B cell (primary cell): ENCODE data around the gene DENR.
"Not testable (repeated sequence)": the region's sequence is repeated elsewhere in the genome, so short reads cannot be mapped to it uniquely, and the experiment has no call there.

Source experiments
- EZH2 ChIP-seq: IDR thresholded peaks from 2 replicates; pipeline ENCODE4 v1.6.1; 2012; ENCODE audit warnings: borderline replicate concordance, low read depth, mild to moderate bottlenecking, moderate library complexity, low read length; ENCODE audit not compliant: insufficient read depth, poor library complexity, severe bottlenecking
- TF ChIP-seq, protein P1 (sequence below): fragments of 200-600 bp; IDR thresholded peaks from one replicate; pipeline ENCODE4 v1.8.0; 2022; ENCODE audit warnings: antibody characterized with exemption, mild to moderate bottlenecking

DNA sequence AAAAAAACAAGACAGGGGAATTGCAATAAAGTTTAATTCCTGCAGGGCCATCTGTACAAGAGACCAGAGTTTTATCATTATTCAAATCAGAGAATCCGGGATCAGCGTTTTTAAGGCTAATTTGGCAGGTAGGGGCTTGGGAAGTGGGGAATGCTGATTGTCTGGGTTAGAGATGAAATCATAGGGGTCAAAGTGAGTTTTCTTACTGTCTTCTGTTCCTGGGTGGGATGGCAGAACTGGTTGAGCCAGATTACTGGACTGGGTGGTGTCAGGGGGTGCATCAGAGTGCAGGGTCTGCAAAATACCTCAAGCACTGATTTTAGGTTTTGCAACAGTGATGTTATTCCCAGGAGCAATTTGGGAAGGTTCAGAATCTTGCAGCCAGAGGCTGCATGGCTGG lies 42.3 kb upstream of the DENR start:
- TF ChIP-seq EZH2: not testable (repeated sequence)
- TF ChIP-seq, protein P1, sequence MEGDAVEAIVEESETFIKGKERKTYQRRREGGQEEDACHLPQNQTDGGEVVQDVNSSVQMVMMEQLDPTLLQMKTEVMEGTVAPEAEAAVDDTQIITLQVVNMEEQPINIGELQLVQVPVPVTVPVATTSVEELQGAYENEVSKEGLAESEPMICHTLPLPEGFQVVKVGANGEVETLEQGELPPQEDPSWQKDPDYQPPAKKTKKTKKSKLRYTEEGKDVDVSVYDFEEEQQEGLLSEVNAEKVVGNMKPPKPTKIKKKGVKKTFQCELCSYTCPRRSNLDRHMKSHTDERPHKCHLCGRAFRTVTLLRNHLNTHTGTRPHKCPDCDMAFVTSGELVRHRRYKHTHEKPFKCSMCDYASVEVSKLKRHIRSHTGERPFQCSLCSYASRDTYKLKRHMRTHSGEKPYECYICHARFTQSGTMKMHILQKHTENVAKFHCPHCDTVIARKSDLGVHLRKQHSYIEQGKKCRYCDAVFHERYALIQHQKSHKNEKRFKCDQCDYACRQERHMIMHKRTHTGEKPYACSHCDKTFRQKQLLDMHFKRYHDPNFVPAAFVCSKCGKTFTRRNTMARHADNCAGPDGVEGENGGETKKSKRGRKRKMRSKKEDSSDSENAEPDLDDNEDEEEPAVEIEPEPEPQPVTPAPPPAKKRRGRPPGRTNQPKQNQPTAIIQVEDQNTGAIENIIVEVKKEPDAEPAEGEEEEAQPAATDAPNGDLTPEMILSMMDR: not testable (repeated sequence)
